ENCODE data around the gene ALG1. TPM values are rescaled to one million over a fixed set of nuclear protein-coding genes. Genes with fewer than 3 reads are reported as not detected.

ALG1 gene
- 10 to 100 TPM; 19.6 to 22.3 TPM for total RNA-seq

GRCh38 chr16:5071681-5072333, at the start of gene ALG1:
ALG1 (plus strand) TSS chr16:5071843; CDS start chr16:5071850, 7 bp downstream.
- POLR2A ChIA-PET: interaction anchor here (0.6 to 1.7 kb wide), 6 partner anchors 12 to 498 kb away, joined by 3 to 8 read pairs (median 4); partner anchors contain the start of gene NAGPA
- Mint-ChIP-seq H3K4me3 (peak within 1 kb of the TSS; percentile 95), H3K4me1 (peaks cover 11% of the 10 kb centered on the region), H3K27me3 (peaks cover 2% of the 10 kb centered on the region), H3K27ac (peak within 1 kb of the TSS; percentile 92), H3K9me3 (no peaks in the 10 kb centered on the region), H3K36me3 (peaks cover 8% of the 10 kb centered on the region)
- peak; percentile 91 for ATAC-seq (ENCODE audit: low read depth)
- DNase-seq: peak; percentile 92

GRCh38 chr16:5022521-5022920, 49.1 kb upstream of the ALG1 start:
- Mint-ChIP-seq H3K27ac (no peak overlapping the region), H3K36me3 (no peaks in the 10 kb centered on the region)
- no peak for ATAC-seq (ENCODE audit: low read depth)

GRCh38 chr16:5024632-5025031, 47.0 kb upstream of the ALG1 start:
- Mint-ChIP-seq H3K36me3 (no peaks in the 10 kb centered on the region), H3K27me3 (no peaks in the 10 kb centered on the region), H3K4me3 (no peak overlapping the region), H3K4me1 (peaks cover 1% of the 10 kb centered on the region), H3K9me3 (no peaks in the 10 kb centered on the region), H3K27ac (no peak overlapping the region)
- POLR2A ChIA-PET: interaction anchor here (1.2 kb wide), 1 partner anchor 199 kb away, joined by 3 read pairs; no protein-coding TSS in a partner anchor
- DNase-seq: no peak
- no peak for ATAC-seq (ENCODE audit: low read depth)

More at GRCh38 chr16:5022521-5022920, 49.1 kb upstream of the ALG1 start:
- H3K27me3 Mint-ChIP-seq: no peaks in the 10 kb centered on the region
- no peak overlapping the region for H3K4me3 Mint-ChIP-seq
- no peaks in the 10 kb centered on the region for H3K9me3 Mint-ChIP-seq
- no peak for DNase-seq
- H3K4me1 Mint-ChIP-seq: no peaks in the 10 kb centered on the region
- POLR2A ChIA-PET: no interaction called here

- Mint-ChIP-seq H3K27ac (no peak overlapping the region), H3K4me1 (peaks cover 1% of the 10 kb centered on the region), H3K36me3 (no peaks in the 10 kb centered on the region), H3K4me3 (no peak overlapping the region), H3K27me3 (no peaks in the 10 kb centered on the region), H3K9me3 (no peaks in the 10 kb centered on the region)
- POLR2A ChIA-PET: interaction anchor here (1.2 kb wide), 1 partner anchor 199 kb away, joined by 3 read pairs; no protein-coding TSS in a partner anchor
- DNase-seq (no peak), ATAC-seq (ENCODE audit: low read depth) (no peak)
These were observed 46.4 kb upstream of the ALG1 start for GRCh38 chr16:5025171-5025632.

- DNase-seq (no peak), ATAC-seq (ENCODE audit: low read depth) (no peak)
- Mint-ChIP-seq H3K36me3 (no peaks in the 10 kb centered on the region), H3K4me1 (peaks cover 1% of the 10 kb centered on the region), H3K4me3 (no peak overlapping the region), H3K27ac (no peak overlapping the region), H3K9me3 (no peaks in the 10 kb centered on the region), H3K27me3 (no peaks in the 10 kb centered on the region)
- POLR2A ChIA-PET: interaction anchor here (0.6 kb wide), 1 partner anchor 8 kb away, joined by 3 read pairs; no protein-coding TSS in a partner anchor
These were observed 45.0 kb upstream of the ALG1 start for GRCh38 chr16:5026664-5027063.

- ATAC-seq (ENCODE audit: low read depth) (no peak), DNase-seq (no peak)
- POLR2A ChIA-PET: no interaction called here
- H3K36me3 Mint-ChIP-seq: no peaks in the 10 kb centered on the region
- H3K27me3 Mint-ChIP-seq: no peaks in the 10 kb centered on the region
- H3K27ac Mint-ChIP-seq: no peak overlapping the region
- no peaks in the 10 kb centered on the region for H3K9me3 Mint-ChIP-seq
- peaks cover 1% of the 10 kb centered on the region for H3K4me1 Mint-ChIP-seq
- H3K4me3 Mint-ChIP-seq: no peak overlapping the region
These were observed 44.6 kb upstream of the ALG1 start for GRCh38 chr16:5027086-5027485.

- H3K36me3 Mint-ChIP-seq: no peaks in the 10 kb centered on the region
These were observed 43.9 kb upstream of the ALG1 start for GRCh38 chr16:5027575-5028235.

GRCh38 chr16:5028950-5029475, 42.6 kb upstream of the ALG1 start:
- no peak for DNase-seq
- Mint-ChIP-seq H3K36me3 (no peaks in the 10 kb centered on the region), H3K4me3 (no peak overlapping the region), H3K9me3 (no peaks in the 10 kb centered on the region), H3K27me3 (no peaks in the 10 kb centered on the region), H3K4me1 (peaks cover 6% of the 10 kb centered on the region), H3K27ac (no peak overlapping the region)
- ATAC-seq (ENCODE audit: low read depth): no peak
- POLR2A ChIA-PET: no interaction called here

More at GRCh38 chr16:5027575-5028235, 43.9 kb upstream of the ALG1 start:
- Mint-ChIP-seq H3K9me3 (no peaks in the 10 kb centered on the region), H3K27ac (no peak overlapping the region), H3K4me3 (no peak overlapping the region), H3K4me1 (peaks cover 3% of the 10 kb centered on the region), H3K27me3 (no peaks in the 10 kb centered on the region)
- DNase-seq (no peak), ATAC-seq (ENCODE audit: low read depth) (no peak)
- POLR2A ChIA-PET: no interaction called here

GRCh38 chr16:5030251-5030870, 41.3 kb upstream of the ALG1 start:
- POLR2A ChIA-PET: no interaction called here
- no peak overlapping the region for H3K27ac Mint-ChIP-seq

GRCh38 chr16:5031601-5032000, 40.0 kb upstream of the ALG1 start:
- DNase-seq (no peak), ATAC-seq (ENCODE audit: low read depth) (no peak)
- no peak overlapping the region for H3K4me3 Mint-ChIP-seq
- peaks cover 10% of the 10 kb centered on the region for H3K4me1 Mint-ChIP-seq
- POLR2A ChIA-PET: interaction anchor here (1.9 kb wide), 1 partner anchor 40 kb away, joined by 6 read pairs; the partner anchor contains the start of gene ALG1
- H3K9me3 Mint-ChIP-seq: no peaks in the 10 kb centered on the region
- no peaks in the 10 kb centered on the region for H3K36me3 Mint-ChIP-seq
- no peaks in the 10 kb centered on the region for H3K27me3 Mint-ChIP-seq
- no peak overlapping the region for H3K27ac Mint-ChIP-seq

More at GRCh38 chr16:5030251-5030870, 41.3 kb upstream of the ALG1 start:
- Mint-ChIP-seq H3K9me3 (no peaks in the 10 kb centered on the region), H3K27me3 (no peaks in the 10 kb centered on the region), H3K36me3 (no peaks in the 10 kb centered on the region), H3K4me3 (no peak overlapping the region), H3K4me1 (peaks cover 10% of the 10 kb centered on the region)
- ATAC-seq (ENCODE audit: low read depth): no peak
- no peak for DNase-seq

GRCh38 chr16:5032748-5033167, 38.9 kb upstream of the ALG1 start:
- Mint-ChIP-seq H3K27ac (no peak overlapping the region), H3K4me1 (peaks cover 10% of the 10 kb centered on the region), H3K27me3 (no peaks in the 10 kb centered on the region), H3K9me3 (no peaks in the 10 kb centered on the region), H3K36me3 (no peaks in the 10 kb centered on the region), H3K4me3 (peak overlapping the region; percentile 83)
- DNase-seq: no peak
- ATAC-seq (ENCODE audit: low read depth): no peak
- POLR2A ChIA-PET: interaction anchor here (1.1 to 1.9 kb wide), 2 partner anchors 39 to 779 kb away, joined by 3 to 6 read pairs; partner anchors contain the start of gene ALG1

GRCh38 chr16:5033256-5034166, 38.1 kb upstream of the ALG1 start, which contains the start of gene NAGPA:
NAGPA (minus strand) TSS chr16:5033935; CDS start chr16:5033914, 21 bp downstream.
- peak within 1 kb of the TSS; percentile 83 for H3K4me3 Mint-ChIP-seq
- H3K27ac Mint-ChIP-seq: peak within 1 kb of the TSS; percentile 76
- DNase-seq: peak; percentile 87
- peaks cover 10% of the 10 kb centered on the region for H3K4me1 Mint-ChIP-seq
- H3K27me3 Mint-ChIP-seq: no peaks in the 10 kb centered on the region
- no peaks in the 10 kb centered on the region for H3K36me3 Mint-ChIP-seq
- POLR2A ChIA-PET: interaction anchor here (0.5 to 1.9 kb wide), 6 partner anchors 28 to 780 kb away, joined by 3 to 9 read pairs (median 5); partner anchors contain the start of gene ALG1
- ATAC-seq (ENCODE audit: low read depth): peak; percentile 90
- H3K9me3 Mint-ChIP-seq: no peaks in the 10 kb centered on the region
